Fibroblast of lung (primary cell): ENCODE data around the gene FPR2. TPM values are rescaled to one million over a fixed set of nuclear protein-coding genes. Genes with fewer than 3 reads are reported as not detected.
A peak's percentile ranks its signal among the peaks of the same experiment; 100 is the strongest.

Source experiments
- DNase-seq, 2 donors: peaks; one replicate each; pipeline versions ENCODE4 v3.0.0 to v3.0.0-alpha.2; 2010; ENCODE audit warnings: low read depth in 2 of 2
- H2AFZ ChIP-seq: 2 replicates; pipeline ENCODE4 v1.5.1; 2012; ENCODE audit warnings: low read length, control low read depth, inconsistent platforms
- H3K27ac ChIP-seq: 2 replicates; pipeline ENCODE4 v1.5.1; 2011; ENCODE audit warnings: low read length, control low read depth; ENCODE audit not compliant: insufficient read depth
- H3K27me3 ChIP-seq: 2 replicates; pipeline ENCODE4 v1.5.1; 2011; ENCODE audit warnings: mild to moderate bottlenecking, low read length; ENCODE audit not compliant: control insufficient read depth, insufficient read depth
- H3K36me3 ChIP-seq: 2 replicates; pipeline ENCODE4 v1.5.1; 2011; ENCODE audit warnings: low read length; ENCODE audit not compliant: control insufficient read depth, insufficient read depth
- H3K4me1 ChIP-seq: 2 replicates; pipeline ENCODE4 v1.5.1; 2011; ENCODE audit warnings: low read length; ENCODE audit not compliant: control insufficient read depth, insufficient read depth; ENCODE audit errors: extremely low read depth
- H3K4me2 ChIP-seq: 2 replicates; pipeline ENCODE4 v1.5.1; 2011; ENCODE audit warnings: low read length, control low read depth; ENCODE audit not compliant: insufficient read depth; ENCODE audit errors: extremely low read depth
- H3K4me3 ChIP-seq, 4 experiments: fragments of 200-600 bp in 1 of 4; sonication (generic) in 1 of 4; replicated peaks in 1 of 4; 2 replicates each; pipeline ENCODE4 v1.5.1; 2011 to 2016; ENCODE audit warnings: low read length in 4 of 4, low read depth in 3 of 4, mild to moderate bottlenecking in 3 of 4, control low read depth in 2 of 4, inconsistent platforms in 1 of 4, mixed read lengths in 1 of 4; ENCODE audit not compliant: insufficient read depth in 1 of 4; ENCODE audit errors: control extremely low read depth in 1 of 4
- H3K79me2 ChIP-seq: 2 replicates; pipeline ENCODE4 v1.5.1; 2012; ENCODE audit warnings: mild to moderate bottlenecking, low read length, inconsistent platforms; ENCODE audit not compliant: control insufficient read depth, insufficient read depth
- H3K9ac ChIP-seq: 2 replicates; pipeline ENCODE4 v1.5.1; 2011; ENCODE audit warnings: mild to moderate bottlenecking, low read length, control low read depth; ENCODE audit not compliant: insufficient read depth
- H3K9me3 ChIP-seq: 2 replicates; pipeline ENCODE4 v1.5.1; 2012; ENCODE audit warnings: low read depth, low read length; ENCODE audit not compliant: control insufficient read depth, insufficient read depth
- H4K20me1 ChIP-seq: 2 replicates; pipeline ENCODE4 v1.5.1; 2011; ENCODE audit warnings: low read length; ENCODE audit not compliant: control insufficient read depth, insufficient read depth; ENCODE audit errors: extremely low read depth
- CTCF ChIP-seq, 2 donors: IDR thresholded peaks in 1 of 2; conservative IDR thresholded peaks in 1 of 2; 1 replicate in 1 of 2; 2 replicates in 1 of 2; pipeline ENCODE4 v1.5.1; 2011 to 2012; ENCODE audit warnings: low read length in 2 of 2, control low read depth in 1 of 2, inconsistent platforms in 1 of 2, low read depth in 1 of 2, mild to moderate bottlenecking in 1 of 2
- EZH2 ChIP-seq: IDR thresholded peaks from 2 replicates; pipeline ENCODE4 v1.5.1; 2012; ENCODE audit warnings: low read length, control low read depth, mild to moderate bottlenecking; ENCODE audit errors: missing control alignments
- polyA plus RNA-seq, 2 donors: library from polyadenylated mRNA; depleted of rRNA in 1 of 2; stranded (reverse) in 1 of 2; unstranded in 1 of 2; fragments of >200 nt; gene quantifications; 2 replicates each; pipeline ENCODE4 v1.2.1, GENCODE V29; 2011 to 2012; ENCODE audit warnings: missing spikeins in 1 of 2
- total RNA-seq: library from RNA; depleted of rRNA; stranded (reverse); fragments of >200 nt; gene quantifications from 2 replicates; pipeline ENCODE4 v1.2.1, GENCODE V29; 2014

The FPR2 gene
- total and polyA plus RNA-seq, 2 donors (not counting 1 experiment from before 2014, with no cell fraction given) = 0.12 TPM; not detected in 1

DNA sequence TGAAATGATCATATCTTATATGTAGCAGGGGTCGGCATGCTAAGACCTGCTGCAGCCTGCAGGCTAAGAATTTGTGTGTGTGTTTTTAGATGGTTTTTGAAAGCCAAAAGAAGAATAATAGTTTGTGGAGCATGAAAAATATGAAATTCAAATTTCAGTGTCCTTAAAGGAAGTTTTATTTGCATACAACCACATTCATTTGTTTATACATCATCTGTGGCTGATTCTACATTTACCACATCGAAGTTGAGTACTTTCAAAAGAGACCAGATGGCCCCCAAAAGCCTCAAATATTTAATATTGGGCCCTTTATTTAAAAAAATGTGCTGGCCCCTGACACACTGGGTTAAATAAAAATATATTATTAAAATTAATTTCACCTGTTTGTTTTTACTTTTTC, 38.5 kb upstream of the FPR2 start:
- no peak overlapping the region for H3K9ac ChIP-seq
- H3K4me2 ChIP-seq = no peak overlapping the region
- H3K27me3 ChIP-seq = peaks cover 17% of the 10 kb centered on the region
- DNase-seq = no peak
- no peak for TF ChIP-seq CTCF (conservative IDR thresholded peaks at IDR 0.05 in 1 of 2, IDR thresholded peaks at IDR 0.05 in 1 of 2; ENCODE audit: low read depth in 1 of 2, low read length in 2 of 2)
- no peak for TF ChIP-seq EZH2
- no peak overlapping the region for H3K27ac ChIP-seq
- H3K4me1 ChIP-seq = peaks cover 6% of the 10 kb centered on the region
- H3K79me2 ChIP-seq = no peaks in the 10 kb centered on the region
- H4K20me1 ChIP-seq = no peaks in the 10 kb centered on the region
- no peak overlapping the region for H2AFZ ChIP-seq
- no peak overlapping the region for H3K4me3 ChIP-seq
- no peaks in the 10 kb centered on the region for H3K36me3 ChIP-seq
- H3K9me3 ChIP-seq = no peaks in the 10 kb centered on the region

GRCh38 chr19:51724543-51724942, 36.4 kb upstream of the FPR2 start:
- H3K9ac ChIP-seq = no peak overlapping the region
- no peak for TF ChIP-seq CTCF (conservative IDR thresholded peaks at IDR 0.05 in 1 of 2, IDR thresholded peaks at IDR 0.05 in 1 of 2; ENCODE audit: low read depth in 1 of 2, low read length in 2 of 2)

DNA sequence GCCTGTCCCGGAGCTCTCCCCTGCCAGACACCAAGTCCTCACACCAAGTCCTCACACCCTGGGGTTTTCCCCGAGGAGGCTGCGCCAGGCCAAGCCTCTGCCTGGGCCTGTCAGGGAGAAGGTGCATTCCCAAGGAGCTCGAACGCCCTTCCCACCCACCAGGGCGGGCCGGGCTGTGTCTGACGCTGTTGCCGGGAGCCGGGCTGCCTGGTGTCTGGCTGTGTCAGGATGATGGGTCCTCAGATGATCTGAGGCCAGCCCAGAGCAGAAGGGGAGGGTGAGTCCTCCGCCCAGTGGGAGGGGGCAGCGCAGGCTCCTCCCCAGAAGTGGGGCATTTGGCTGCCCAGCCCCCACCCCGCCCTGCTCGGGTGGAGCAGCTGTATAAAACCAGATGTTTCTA, 34.9 kb upstream of the FPR2 start:
- Histone ChIP-seq H3K27me3 (peaks cover 9% of the 10 kb centered on the region), H2AFZ (no peak overlapping the region), H3K36me3 (no peaks in the 10 kb centered on the region), H3K9ac (no peak overlapping the region), H3K4me1 (peaks cover 6% of the 10 kb centered on the region), H3K79me2 (no peaks in the 10 kb centered on the region), H3K27ac (peak overlapping the region; percentile 47), H3K9me3 (no peaks in the 10 kb centered on the region), H3K4me3 (no peak overlapping the region), H4K20me1 (no peaks in the 10 kb centered on the region), H3K4me2 (no peak overlapping the region)
- TF ChIP-seq CTCF (conservative IDR thresholded peaks at IDR 0.05 in 1 of 2, IDR thresholded peaks at IDR 0.05 in 1 of 2; ENCODE audit: low read depth in 1 of 2, low read length in 2 of 2) (no peak), EZH2 (no peak)
- DNase-seq = peak; percentile 73 to 77

More at GRCh38 chr19:51724543-51724942, 36.4 kb upstream of the FPR2 start:
- Histone ChIP-seq H3K4me2 (no peak overlapping the region), H3K27me3 (peaks cover 11% of the 10 kb centered on the region), H3K79me2 (no peaks in the 10 kb centered on the region), H3K4me3 (no peak overlapping the region), H2AFZ (no peak overlapping the region), H3K27ac (no peak overlapping the region), H3K9me3 (no peaks in the 10 kb centered on the region), H4K20me1 (no peaks in the 10 kb centered on the region), H3K36me3 (no peaks in the 10 kb centered on the region), H3K4me1 (peaks cover 6% of the 10 kb centered on the region)
- no peak for DNase-seq
